HepG2 (cell line): Measurements from ENCODE around the gene P2RX2. TPM values are rescaled to one million over a fixed set of nuclear protein-coding genes. Genes with fewer than 3 reads are reported as not detected.

Source experiments
- ATAC-seq: fragments of 200-7000 bp; cut with Tn5 transposase; 3 replicates; pipeline ENCODE4 v1.9.1; 2020; ENCODE audit warnings: mild to moderate bottlenecking, moderate library complexity
- BruUV-seq: library from RNA; stranded (reverse); fragments of 400-500 nt; replicated peaks from 2 replicates; lab custom pipeline; 2021; lab: Mats Ljungman, UMichigan
- CTCF ChIA-PET: fragments of 300-600 bp; formaldehyde crosslinking; extraction: SDS; loops from one replicate; lab custom pipeline; 2021; ENCODE audit warnings: low total read pairs, inconsistent platforms, low intra/inter-chr PET ratio; lab: Yijun Ruan, JAX
- POLR2A ChIA-PET: fragments of 350-600 bp; sonication (Branson Sonifier 250); formaldehyde crosslinking; loops from one replicate; lab custom pipeline; 2020; ENCODE audit warnings: antibody characterized with exemption, inconsistent platforms; lab: Yijun Ruan, JAX
- DNase-seq: peaks from one replicate; pipeline ENCODE4 v3.0.0-alpha.2; 2015; ENCODE audit warnings: low spot score
- FAIRE-seq: peaks from 3 replicates; lab custom pipeline; 2011; peaks lifted over from hg19 to GRCh38; lab: Jason Lieb, UNC
- H2AFZ ChIP-seq: one replicate; pipeline ENCODE4 v1.6.1; 2011; ENCODE audit warnings: low read length, inconsistent platforms
- H3K27ac ChIP-seq: fragments of 300-600 bp; 3 replicates; pipeline ENCODE4 v1.8.0; 2011; ENCODE audit warnings: mixed run types, mild to moderate bottlenecking, mixed read lengths, low read length, inconsistent platforms; ENCODE audit not compliant: insufficient read depth; ENCODE audit errors: extremely low read length
- H3K27me3 ChIP-seq, 2 experiments: fragments of 200-600 bp in 1 of 2; 2 replicates in 1 of 2; 3 replicates in 1 of 2; pipeline versions ENCODE4 v1.6.0 to v1.8.0; 2011; ENCODE audit warnings: low read length in 2 of 2, mild to moderate bottlenecking in 2 of 2, moderate library complexity in 2 of 2, inconsistent platforms in 1 of 2; ENCODE audit not compliant: insufficient read depth in 2 of 2, control insufficient read depth in 1 of 2
- H3K36me3 ChIP-seq, 2 experiments: fragments of 200-600 bp in 1 of 2; replicated peaks in 1 of 2; 2 replicates in 1 of 2; 3 replicates in 1 of 2; pipeline versions ENCODE4 v1.5.1 to v1.8.0; 2011; ENCODE audit warnings: low read length in 2 of 2, inconsistent platforms in 1 of 2; ENCODE audit not compliant: insufficient read depth in 2 of 2, control insufficient read depth in 1 of 2
- H3K4me1 ChIP-seq: 2 replicates; pipeline ENCODE4 v1.5.1; 2012; ENCODE audit warnings: low read length, inconsistent platforms; ENCODE audit not compliant: insufficient read depth
- H3K4me2 ChIP-seq: 2 replicates; pipeline ENCODE4 v1.6.0; 2011; ENCODE audit warnings: low read depth, low read length, inconsistent platforms
- H3K4me3 ChIP-seq, 3 experiments: fragments of 200-600 bp in 1 of 3; sonication (generic), shearing (Covaris generic) in 1 of 3; replicated peaks in 1 of 3; 2 replicates each; pipeline ENCODE4 v1.5.1; 2011 to 2016; ENCODE audit warnings: low read length in 3 of 3, inconsistent platforms in 2 of 3, low read depth in 2 of 3, mild to moderate bottlenecking in 2 of 3, control low read depth in 1 of 3, mixed read lengths in 1 of 3; ENCODE audit not compliant: insufficient read depth in 1 of 3
- H3K79me2 ChIP-seq: one replicate; pipeline ENCODE4 v1.6.1; 2011; ENCODE audit warnings: low read length, inconsistent platforms; ENCODE audit not compliant: insufficient read depth
- H3K9ac ChIP-seq: 2 replicates; pipeline ENCODE4 v1.6.0; 2011; ENCODE audit warnings: mild to moderate bottlenecking, low read depth, low read length, inconsistent platforms; ENCODE audit not compliant: insufficient read depth
- H3K9me3 ChIP-seq: 2 replicates; pipeline ENCODE4 v1.5.1; 2012; ENCODE audit warnings: mild to moderate bottlenecking, low read length
- H4K20me1 ChIP-seq: 2 replicates; pipeline ENCODE4 v1.6.0; 2011; ENCODE audit warnings: inconsistent platforms, mild to moderate bottlenecking, low read length, moderate library complexity; ENCODE audit not compliant: insufficient read depth
- AGO2 ChIP-seq: fragments of 200-400 bp; formaldehyde crosslinking; optimal IDR thresholded peaks from 2 replicates; pipeline ENCODE3; 2017; ENCODE audit warnings: mild to moderate bottlenecking, low read depth, low read length, moderate library complexity
- AKAP8 ChIP-seq: sonication (generic); formaldehyde crosslinking; IDR thresholded peaks from 2 replicates; pipeline ENCODE4 v1.5.1; 2020; ENCODE audit warnings: mild to moderate bottlenecking, missing genetic modification reagents
- BCL6 ChIP-seq: IDR thresholded peaks from 2 replicates; pipeline ENCODE4 v1.6.1; 2016; ENCODE audit warnings: missing genetic modification reagents, missing compliant biosample characterization
- EEA1 ChIP-seq: sonication (generic); formaldehyde crosslinking; IDR thresholded peaks from 2 replicates; pipeline ENCODE4 v1.5.1; 2020; ENCODE audit warnings: mild to moderate bottlenecking, missing genetic modification reagents, borderline replicate concordance
- ESRRA ChIP-seq: sonication (generic); formaldehyde crosslinking; IDR thresholded peaks from 2 replicates; pipeline ENCODE4 v1.5.1; 2020; ENCODE audit warnings: mild to moderate bottlenecking, low read depth, missing genetic modification reagents
- GFI1 ChIP-seq: sonication (generic); formaldehyde crosslinking; IDR thresholded peaks from 2 replicates; pipeline ENCODE4 v1.5.0; 2020; ENCODE audit warnings: missing genetic modification reagents, mild to moderate bottlenecking, borderline replicate concordance
- GMEB1 ChIP-seq: sonication (generic); formaldehyde crosslinking; IDR thresholded peaks from 2 replicates; pipeline ENCODE4 v1.5.1; 2020; ENCODE audit warnings: missing genetic modification reagents, mild to moderate bottlenecking, borderline replicate concordance
- KDM5A ChIP-seq: fragments of 200-600 bp; sonication (generic); IDR thresholded peaks from 2 replicates; pipeline ENCODE4 v1.7.0; 2018; ENCODE audit warnings: antibody characterized with exemption, mild to moderate bottlenecking, low read length, borderline replicate concordance
- KLF15 ChIP-seq: sonication (generic); formaldehyde crosslinking; IDR thresholded peaks from 2 replicates; pipeline ENCODE4 v1.8.1; 2023; ENCODE audit warnings: borderline replicate concordance, mild to moderate bottlenecking, inconsistent platforms, missing genetic modification reagents, mixed read lengths
- MLX ChIP-seq: IDR thresholded peaks from 2 replicates; pipeline ENCODE4 v1.6.1; 2016
- TBL1XR1 ChIP-seq: fragments of 150-350 bp; IDR thresholded peaks from 2 replicates; pipeline ENCODE4 v1.6.1; 2014; ENCODE audit warnings: borderline replicate concordance, low read length; ENCODE audit not compliant: partially characterized antibody
- ZNF138 ChIP-seq: sonication (generic); formaldehyde crosslinking; IDR thresholded peaks from 2 replicates; pipeline ENCODE4 v1.5.0; 2020; ENCODE audit warnings: mild to moderate bottlenecking, low read depth, missing genetic modification reagents
- ZNF646 ChIP-seq: sonication (generic); formaldehyde crosslinking; IDR thresholded peaks from 2 replicates; pipeline ENCODE4 v1.9.0; 2021; ENCODE audit warnings: mild to moderate bottlenecking, missing genetic modification reagents
- ZNF720 ChIP-seq: sonication (generic); formaldehyde crosslinking; IDR thresholded peaks from 2 replicates; pipeline ENCODE4 v1.4.0; 2020; ENCODE audit warnings: missing genetic modification reagents
- WGBS: methylation state at CpG from one replicate; pipeline ENCODE4 v1.1.6; 2017; ENCODE audit warnings: low lambda C conversion rate; 5-methylcytosine and 5-hydroxymethylcytosine counted together
- in situ Hi-C: cut with HindIII; loops from 2 replicates; pipeline ENCODE4 v1.10.0; 2017; ENCODE audit warnings: low pct_unique_long_range_greater_than_20kb; ENCODE audit not compliant: extremely low pct_ligation_motif_present
- intact Hi-C: fragments of 100-400 bp; cut with micrococcal nuclease; formaldehyde crosslinking; loops from one replicate; pipeline ENCODE4 v1.10.0; 2022; ENCODE audit not compliant: unreplicated experiment
- polyA plus RNA-seq, 8 experiments: library from polyadenylated mRNA; depleted of rRNA in 3 of 8; stranded (reverse) in 7 of 8; unstranded in 1 of 8; fragments of >200 nt; fragmentation: Illumina TruSeq in 4 of 8; extraction: Trizol in 4 of 8; gene quantifications; 2 replicates each; pipeline versions ENCODE4 v1.2.1 to v1.2.3, GENCODE V29; 2011 to 2016; ENCODE audit warnings: low read depth in 4 of 8, missing spikeins in 1 of 8, mixed read lengths in 1 of 8; ENCODE audit not compliant: insufficient read depth in 1 of 8
- total RNA-seq, 5 experiments: library from RNA; depleted of rRNA; stranded (reverse); fragments of >200 nt; fragmentation: Illumina TruSeq; extraction: Trizol; gene quantifications; 2 replicates each; pipeline ENCODE4 v1.2.3, GENCODE V29; 2016; ENCODE audit warnings: low read depth in 1 of 5

P2RX2 gene
- total and polyA plus RNA-seq, 2 of the 13 experiments (the other 11 are each of a cell fraction or from before 2014, with no cell fraction given): not detected

- ChIA-PET CTCF (no interaction called here), POLR2A (no interaction called here)
- no peak overlapping the region for H3K9ac ChIP-seq
- H3K27ac ChIP-seq: no peak overlapping the region
- H3K27me3 ChIP-seq: peaks cover 0 to 8% of the 10 kb centered on the region in 2 experiments; a peak in 3 of 5 replicates
- no peak overlapping the region for H2AFZ ChIP-seq
- no peak overlapping the region for H3K4me2 ChIP-seq
- BruUV-seq: no TSS peak
- WGBS: 69% methylated on average over 12 of the region's 29 CpGs
- no peak; the same call in 1 of the 3 replicates for ATAC-seq
- no peak for DNase-seq
- peaks cover 10% of the 10 kb centered on the region for H3K4me1 ChIP-seq
- intact Hi-C loops: no loop called here
- H3K4me3 ChIP-seq: no peak overlapping the region
- H3K36me3 ChIP-seq: peaks cover 6 to 10% of the 10 kb centered on the region in 2 experiments; a peak in 3 of 5 replicates
- TF ChIP-seq GMEB1 (no peak), KDM5A (no peak), ZNF646 (CRISPR knock-in tag) (no peak), GFI1 (CRISPR knock-in tag) (no peak), TBL1XR1 (no peak), ZNF138 (no peak), BCL6 (CRISPR knock-in tag) (no peak), AKAP8 (CRISPR knock-in tag) (peak; percentile 78; the same call in 1 of the 2 replicates), ESRRA (CRISPR knock-in tag) (no peak), KLF15 (CRISPR knock-in tag) (no peak), MLX (CRISPR knock-in tag) (no peak), EEA1 (no peak), AGO2 (peak; percentile 7), ZNF720 (CRISPR knock-in tag) (no peak)
- in situ Hi-C loops: no loop called here
- peaks cover 23% of the 10 kb centered on the region for H3K9me3 ChIP-seq
- no peak for FAIRE-seq
- no peaks in the 10 kb centered on the region; the same call in 1 of the 2 replicates for H4K20me1 ChIP-seq
- H3K79me2 ChIP-seq: no peaks in the 10 kb centered on the region
These were observed 1.7 kb downstream of the P2RX2 start for GRCh38 chr12:132620113-132620898.
